Measurements from ENCODE around the gene CDH13.

CDH13 gene

DNA sequence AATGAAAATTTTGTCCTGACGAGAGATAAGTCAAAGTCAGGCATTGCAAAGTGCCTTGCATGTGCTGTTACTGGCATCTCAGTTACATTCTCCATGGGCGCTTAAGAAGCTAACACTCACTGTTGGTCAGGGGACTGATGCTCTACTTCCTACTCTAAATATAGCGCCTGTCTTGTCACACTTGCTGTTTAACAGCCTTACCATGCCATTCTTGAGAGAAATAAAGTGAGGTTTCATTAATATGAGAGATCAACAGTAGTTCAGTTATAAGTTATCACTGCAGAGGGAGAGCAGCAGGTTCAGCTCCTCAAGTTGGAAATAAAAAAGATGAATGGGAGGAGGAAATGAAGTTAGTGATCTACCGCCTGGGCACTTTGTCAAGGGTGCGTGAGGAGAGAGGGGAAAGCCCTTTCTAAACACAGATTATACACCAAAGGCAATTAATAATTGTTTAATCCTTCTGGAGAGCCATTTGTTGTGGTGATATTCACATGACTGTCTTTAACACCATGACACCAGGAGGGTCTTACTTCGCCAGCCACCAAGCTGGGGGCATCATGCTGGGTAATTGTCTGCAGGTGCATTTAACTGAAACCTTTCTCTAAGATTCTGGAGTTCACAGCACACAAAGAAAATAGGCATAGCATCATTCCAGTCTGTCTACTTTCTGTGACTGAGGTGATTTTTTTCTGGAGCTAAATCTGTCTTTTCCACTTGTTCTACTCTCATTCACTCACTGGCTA lies 612.4 kb downstream of the CDH13 start:
- intact Hi-C loops (cut with micrococcal nuclease), result no loop called here
- Mint-ChIP-seq H3K27me3 (no peaks in the 10 kb centered on the region), H3K36me3 (ENCODE audit: low read depth) (no peaks in the 10 kb centered on the region), H3K27ac (no peak overlapping the region), H3K4me3 (no peak overlapping the region), H3K9me3 (no peaks in the 10 kb centered on the region), H3K4me1 (ENCODE audit: low read depth) (no peaks in the 10 kb centered on the region)

DNA sequence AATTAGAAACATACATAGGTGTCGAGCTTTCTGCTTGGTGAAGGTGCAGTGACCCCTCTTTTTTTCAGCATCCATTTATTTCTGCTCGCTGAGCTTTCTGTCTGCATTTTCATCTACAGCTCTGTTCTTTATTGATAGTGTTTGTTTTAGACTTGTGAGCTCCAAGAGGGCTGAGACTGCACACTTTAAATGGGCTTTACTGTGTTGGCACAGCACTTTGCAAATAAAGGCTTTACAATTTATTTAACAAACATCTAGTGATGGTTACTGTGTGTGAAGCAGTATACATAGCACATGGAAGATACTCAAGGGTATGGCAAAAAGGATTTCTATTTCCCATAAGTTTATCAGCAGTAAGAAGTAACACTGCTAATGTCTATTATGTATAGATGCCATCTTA lies 617.3 kb downstream of the CDH13 start:
- H3K4me1 Mint-ChIP-seq (ENCODE audit: low read depth), result no peaks in the 10 kb centered on the region
- H3K27ac Mint-ChIP-seq, result no peak overlapping the region
- H3K36me3 Mint-ChIP-seq (ENCODE audit: low read depth), result no peaks in the 10 kb centered on the region
- H3K9me3 Mint-ChIP-seq, result no peaks in the 10 kb centered on the region
- intact Hi-C loops (cut with micrococcal nuclease), result no loop called here
- no peak overlapping the region for H3K4me3 Mint-ChIP-seq
- H3K27me3 Mint-ChIP-seq, result peaks cover 3% of the 10 kb centered on the region

DNA sequence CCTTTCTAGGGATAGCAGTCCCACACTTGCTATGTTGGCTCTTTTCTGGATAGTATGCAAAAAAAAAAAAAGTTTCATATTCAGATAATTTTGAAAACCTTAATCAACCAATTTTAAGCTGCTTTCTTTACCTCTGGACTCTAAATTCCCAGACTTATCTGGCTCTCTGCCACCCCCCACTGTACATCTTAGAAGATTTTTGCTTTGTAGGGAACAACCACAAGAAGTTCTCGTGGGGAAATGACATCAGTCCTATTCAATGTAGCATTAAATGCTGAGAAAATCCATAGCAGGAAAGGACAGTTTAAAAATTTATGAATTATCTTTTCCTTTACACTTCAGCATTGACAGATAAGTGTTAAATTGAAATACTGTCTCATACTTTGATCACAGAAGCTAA lies 618.3 kb downstream of the CDH13 start:
- H3K9me3 Mint-ChIP-seq, result no peaks in the 10 kb centered on the region
- intact Hi-C loops (cut with micrococcal nuclease), result no loop called here
- no peak overlapping the region for H3K4me3 Mint-ChIP-seq
- peaks cover 3% of the 10 kb centered on the region for H3K27me3 Mint-ChIP-seq
- H3K27ac Mint-ChIP-seq, result no peak overlapping the region
- no peaks in the 10 kb centered on the region for H3K4me1 Mint-ChIP-seq (ENCODE audit: low read depth)
- no peaks in the 10 kb centered on the region for H3K36me3 Mint-ChIP-seq (ENCODE audit: low read depth)

DNA sequence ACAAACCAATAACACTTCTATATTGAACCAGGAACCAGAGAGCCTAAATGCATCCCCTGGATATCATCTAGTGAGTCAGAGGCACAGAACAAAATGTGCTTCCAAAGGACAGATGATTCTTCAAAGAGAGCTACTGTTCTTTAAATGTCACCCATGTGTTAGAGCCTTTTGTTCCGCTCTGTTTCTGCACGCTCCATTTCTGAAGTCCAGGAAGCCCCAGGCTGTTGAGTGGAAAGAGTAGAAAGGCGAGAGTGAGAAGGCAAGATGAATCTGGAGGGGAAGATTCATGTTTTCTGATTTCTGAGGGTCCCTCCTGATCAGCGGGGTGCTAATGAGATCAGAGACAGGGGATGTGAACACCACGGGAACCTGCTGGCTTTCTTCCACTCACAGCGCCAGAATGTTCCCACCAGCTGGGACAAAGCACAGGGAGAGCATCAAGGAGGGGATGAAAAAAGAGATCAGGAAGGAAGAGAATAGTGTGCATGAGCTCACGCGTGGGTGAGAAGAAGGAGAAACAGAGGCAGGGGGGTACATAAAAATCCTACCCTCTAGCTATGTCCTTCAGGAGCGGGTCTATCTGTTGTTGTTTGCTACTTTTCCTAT lies 621.1 kb downstream of the CDH13 start:
- H3K9me3 Mint-ChIP-seq, result no peaks in the 10 kb centered on the region
- peaks cover 3% of the 10 kb centered on the region for H3K27me3 Mint-ChIP-seq
- H3K27ac Mint-ChIP-seq, result no peak overlapping the region
- no peaks in the 10 kb centered on the region for H3K36me3 Mint-ChIP-seq (ENCODE audit: low read depth)
- H3K4me1 Mint-ChIP-seq (ENCODE audit: low read depth), result no peaks in the 10 kb centered on the region
- no peak overlapping the region for H3K4me3 Mint-ChIP-seq
- intact Hi-C loops (cut with micrococcal nuclease), result no loop called here

GRCh38 chr16:83248735-83249463 lies 622.1 kb downstream of the CDH13 start:
- intact Hi-C loops (cut with micrococcal nuclease), result no loop called here
- Mint-ChIP-seq H3K4me1 (ENCODE audit: low read depth) (no peaks in the 10 kb centered on the region), H3K4me3 (no peak overlapping the region), H3K9me3 (no peaks in the 10 kb centered on the region), H3K27me3 (peaks cover 3% of the 10 kb centered on the region), H3K27ac (no peak overlapping the region), H3K36me3 (ENCODE audit: low read depth) (no peaks in the 10 kb centered on the region)

DNA sequence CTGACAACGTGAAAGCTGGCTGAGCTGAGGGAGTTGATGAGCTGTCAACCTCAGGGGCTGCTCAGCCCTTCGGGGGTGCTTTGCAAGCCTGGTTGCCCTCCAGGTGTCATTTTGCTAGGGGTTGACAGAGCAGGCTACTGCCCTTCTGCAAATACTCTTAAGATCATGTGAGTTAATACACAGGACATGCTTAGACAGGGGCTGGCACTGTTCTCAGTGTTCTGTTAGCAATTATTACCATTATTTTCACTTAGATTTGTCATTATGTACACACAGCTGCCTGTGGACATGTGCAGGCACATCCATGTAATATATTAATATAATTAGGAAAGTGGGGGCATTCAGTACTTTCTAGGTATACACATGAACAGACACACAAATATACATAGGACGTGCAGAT lies 626.8 kb downstream of the CDH13 start:
- H3K9me3 Mint-ChIP-seq, result no peaks in the 10 kb centered on the region
- no peaks in the 10 kb centered on the region for H3K4me1 Mint-ChIP-seq (ENCODE audit: low read depth)
- no peaks in the 10 kb centered on the region for H3K36me3 Mint-ChIP-seq (ENCODE audit: low read depth)
- no peaks in the 10 kb centered on the region for H3K27me3 Mint-ChIP-seq
- no peak overlapping the region for H3K27ac Mint-ChIP-seq
- intact Hi-C loops (cut with micrococcal nuclease), result no loop called here
- no peak overlapping the region for H3K4me3 Mint-ChIP-seq

GRCh38 chr16:83258366-83258928 lies 631.7 kb downstream of the CDH13 start:
- no peaks in the 10 kb centered on the region for H3K9me3 Mint-ChIP-seq
- no peak overlapping the region for H3K27ac Mint-ChIP-seq
- no peaks in the 10 kb centered on the region for H3K36me3 Mint-ChIP-seq (ENCODE audit: low read depth)
- intact Hi-C loops (cut with micrococcal nuclease), result no loop called here
- H3K4me3 Mint-ChIP-seq, result no peak overlapping the region
- no peaks in the 10 kb centered on the region for H3K4me1 Mint-ChIP-seq (ENCODE audit: low read depth)
- no peaks in the 10 kb centered on the region for H3K27me3 Mint-ChIP-seq

GRCh38 chr16:83266848-83267553 lies 640.2 kb downstream of the CDH13 start:
- H3K9me3 Mint-ChIP-seq, result no peaks in the 10 kb centered on the region
- peaks cover 2% of the 10 kb centered on the region for H3K27me3 Mint-ChIP-seq
- intact Hi-C loops (cut with micrococcal nuclease), result no loop called here
- H3K27ac Mint-ChIP-seq, result no peak overlapping the region
- H3K4me1 Mint-ChIP-seq (ENCODE audit: low read depth), result no peaks in the 10 kb centered on the region
- no peaks in the 10 kb centered on the region for H3K36me3 Mint-ChIP-seq (ENCODE audit: low read depth)
- H3K4me3 Mint-ChIP-seq, result no peak overlapping the region

GRCh38 chr16:83268169-83268568 lies 641.4 kb downstream of the CDH13 start:
- no peaks in the 10 kb centered on the region for H3K4me1 Mint-ChIP-seq (ENCODE audit: low read depth)
- intact Hi-C loops (cut with micrococcal nuclease), result no loop called here
- no peaks in the 10 kb centered on the region for H3K9me3 Mint-ChIP-seq
- H3K4me3 Mint-ChIP-seq, result no peak overlapping the region
- H3K27ac Mint-ChIP-seq, result no peak overlapping the region
- peaks cover 2% of the 10 kb centered on the region for H3K27me3 Mint-ChIP-seq
- no peaks in the 10 kb centered on the region for H3K36me3 Mint-ChIP-seq (ENCODE audit: low read depth)

- Mint-ChIP-seq H3K4me1 (ENCODE audit: low read depth) (no peaks in the 10 kb centered on the region), H3K9me3 (no peaks in the 10 kb centered on the region), H3K4me3 (no peak overlapping the region), H3K27me3 (peaks cover 2% of the 10 kb centered on the region), H3K36me3 (ENCODE audit: low read depth) (no peaks in the 10 kb centered on the region), H3K27ac (no peak overlapping the region)
- intact Hi-C loops (cut with micrococcal nuclease), result no loop called here
Observed at GRCh38 chr16:83269048-83269447, 642.3 kb downstream of the CDH13 start.

- no peaks in the 10 kb centered on the region for H3K4me1 Mint-ChIP-seq (ENCODE audit: low read depth)
- H3K4me3 Mint-ChIP-seq, result no peak overlapping the region
- H3K27me3 Mint-ChIP-seq, result peaks cover 2% of the 10 kb centered on the region
- H3K27ac Mint-ChIP-seq, result no peak overlapping the region
- intact Hi-C loops (cut with micrococcal nuclease), result no loop called here
- H3K9me3 Mint-ChIP-seq, result no peaks in the 10 kb centered on the region
- no peaks in the 10 kb centered on the region for H3K36me3 Mint-ChIP-seq (ENCODE audit: low read depth)
Observed at GRCh38 chr16:83269541-83269940, 642.8 kb downstream of the CDH13 start.

DNA sequence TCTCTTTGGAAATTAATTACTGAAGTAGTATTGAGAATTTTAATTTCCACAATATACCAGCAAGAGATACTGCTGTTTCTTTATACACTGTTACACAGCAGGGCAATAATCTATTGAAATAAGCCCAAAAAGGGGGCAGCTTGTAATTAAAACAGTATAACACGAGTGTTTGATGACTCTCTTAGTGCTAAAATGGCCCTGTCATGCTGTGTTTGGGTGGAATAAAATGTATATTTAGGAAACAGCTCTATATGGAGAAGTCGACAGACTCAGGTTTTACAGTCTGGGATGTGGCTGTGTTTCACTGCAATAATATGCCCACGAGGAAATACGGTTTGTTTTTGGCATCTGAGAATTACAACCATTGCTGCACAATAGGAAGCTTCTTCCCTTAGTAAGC lies 643.3 kb downstream of the CDH13 start:
- H3K27ac Mint-ChIP-seq, result no peak overlapping the region

DNA sequence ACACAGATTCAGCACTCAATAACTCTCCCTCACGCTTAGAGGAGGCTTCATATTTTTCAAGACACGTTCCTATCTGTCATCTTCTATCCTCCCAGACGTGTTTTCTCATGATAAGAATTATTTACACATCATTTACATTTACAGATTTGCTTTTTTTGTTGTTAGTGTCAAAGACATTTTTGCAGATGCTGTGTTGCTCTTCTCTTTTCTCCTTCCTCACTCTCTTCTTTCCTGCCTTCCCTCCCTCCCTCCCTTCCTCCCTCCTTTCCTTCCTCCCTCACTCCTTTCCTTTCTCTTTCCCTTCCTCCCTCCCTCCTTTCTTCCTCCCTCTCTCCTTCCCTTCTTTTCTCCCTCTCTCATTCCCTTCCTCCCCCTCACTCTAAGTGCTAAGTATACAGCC lies 643.9 kb downstream of the CDH13 start:
- Mint-ChIP-seq H3K4me3 (no peak overlapping the region), H3K9me3 (no peaks in the 10 kb centered on the region), H3K36me3 (ENCODE audit: low read depth) (no peaks in the 10 kb centered on the region), H3K4me1 (ENCODE audit: low read depth) (no peaks in the 10 kb centered on the region), H3K27me3 (peaks cover 2% of the 10 kb centered on the region), H3K27ac (no peak overlapping the region)
- intact Hi-C loops (cut with micrococcal nuclease), result no loop called here

More for the DNA sequence above, 643.3 kb downstream of the CDH13 start:
- H3K27me3 Mint-ChIP-seq, result peaks cover 2% of the 10 kb centered on the region
- H3K4me3 Mint-ChIP-seq, result no peak overlapping the region
- H3K4me1 Mint-ChIP-seq (ENCODE audit: low read depth), result no peaks in the 10 kb centered on the region
- no peaks in the 10 kb centered on the region for H3K36me3 Mint-ChIP-seq (ENCODE audit: low read depth)
- no peaks in the 10 kb centered on the region for H3K9me3 Mint-ChIP-seq
- intact Hi-C loops (cut with micrococcal nuclease), result no loop called here

- intact Hi-C loops (cut with micrococcal nuclease), result no loop called here
Observed at GRCh38 chr16:83271123-83271522, 644.4 kb downstream of the CDH13 start.

More at GRCh38 chr16:83271123-83271522, 644.4 kb downstream of the CDH13 start:
- H3K27me3 Mint-ChIP-seq, result peaks cover 2% of the 10 kb centered on the region
- H3K4me3 Mint-ChIP-seq, result no peak overlapping the region
- no peaks in the 10 kb centered on the region for H3K4me1 Mint-ChIP-seq (ENCODE audit: low read depth)
- H3K36me3 Mint-ChIP-seq (ENCODE audit: low read depth), result no peaks in the 10 kb centered on the region
- H3K9me3 Mint-ChIP-seq, result no peaks in the 10 kb centered on the region
- H3K27ac Mint-ChIP-seq, result no peak overlapping the region
